ENCODE measurements around the gene HOXC12.

DNA sequence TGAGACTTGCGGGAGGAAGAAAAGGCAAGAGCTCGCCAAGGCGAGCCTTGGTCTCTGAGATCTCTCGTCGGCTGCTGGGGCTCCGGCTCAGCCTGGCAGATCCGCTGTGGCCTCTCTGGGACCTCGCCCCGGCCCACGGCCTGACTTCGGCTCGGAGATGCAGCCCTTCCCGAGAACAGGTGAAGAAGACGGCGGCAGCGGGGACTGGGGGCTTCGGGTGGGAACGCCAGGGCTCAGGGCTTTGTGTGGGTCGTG lies 39.2 kb downstream of the HOXC12 start:
- no peak for TF ChIP-seq TAF1 (IDR thresholded peaks at IDR 0.05; ENCODE audit: borderline replicate concordance, low read depth, low read length)
- TF ChIP-seq, protein P1, sequence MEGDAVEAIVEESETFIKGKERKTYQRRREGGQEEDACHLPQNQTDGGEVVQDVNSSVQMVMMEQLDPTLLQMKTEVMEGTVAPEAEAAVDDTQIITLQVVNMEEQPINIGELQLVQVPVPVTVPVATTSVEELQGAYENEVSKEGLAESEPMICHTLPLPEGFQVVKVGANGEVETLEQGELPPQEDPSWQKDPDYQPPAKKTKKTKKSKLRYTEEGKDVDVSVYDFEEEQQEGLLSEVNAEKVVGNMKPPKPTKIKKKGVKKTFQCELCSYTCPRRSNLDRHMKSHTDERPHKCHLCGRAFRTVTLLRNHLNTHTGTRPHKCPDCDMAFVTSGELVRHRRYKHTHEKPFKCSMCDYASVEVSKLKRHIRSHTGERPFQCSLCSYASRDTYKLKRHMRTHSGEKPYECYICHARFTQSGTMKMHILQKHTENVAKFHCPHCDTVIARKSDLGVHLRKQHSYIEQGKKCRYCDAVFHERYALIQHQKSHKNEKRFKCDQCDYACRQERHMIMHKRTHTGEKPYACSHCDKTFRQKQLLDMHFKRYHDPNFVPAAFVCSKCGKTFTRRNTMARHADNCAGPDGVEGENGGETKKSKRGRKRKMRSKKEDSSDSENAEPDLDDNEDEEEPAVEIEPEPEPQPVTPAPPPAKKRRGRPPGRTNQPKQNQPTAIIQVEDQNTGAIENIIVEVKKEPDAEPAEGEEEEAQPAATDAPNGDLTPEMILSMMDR (IDR thresholded peaks at IDR 0.05): no peak
- TF ChIP-seq EP300 (IDR thresholded peaks at IDR 0.05; ENCODE audit: borderline replicate concordance in 1 of 2, low read depth in 1 of 2, low read length in 1 of 2): no peak
- TF ChIP-seq, protein P2, sequence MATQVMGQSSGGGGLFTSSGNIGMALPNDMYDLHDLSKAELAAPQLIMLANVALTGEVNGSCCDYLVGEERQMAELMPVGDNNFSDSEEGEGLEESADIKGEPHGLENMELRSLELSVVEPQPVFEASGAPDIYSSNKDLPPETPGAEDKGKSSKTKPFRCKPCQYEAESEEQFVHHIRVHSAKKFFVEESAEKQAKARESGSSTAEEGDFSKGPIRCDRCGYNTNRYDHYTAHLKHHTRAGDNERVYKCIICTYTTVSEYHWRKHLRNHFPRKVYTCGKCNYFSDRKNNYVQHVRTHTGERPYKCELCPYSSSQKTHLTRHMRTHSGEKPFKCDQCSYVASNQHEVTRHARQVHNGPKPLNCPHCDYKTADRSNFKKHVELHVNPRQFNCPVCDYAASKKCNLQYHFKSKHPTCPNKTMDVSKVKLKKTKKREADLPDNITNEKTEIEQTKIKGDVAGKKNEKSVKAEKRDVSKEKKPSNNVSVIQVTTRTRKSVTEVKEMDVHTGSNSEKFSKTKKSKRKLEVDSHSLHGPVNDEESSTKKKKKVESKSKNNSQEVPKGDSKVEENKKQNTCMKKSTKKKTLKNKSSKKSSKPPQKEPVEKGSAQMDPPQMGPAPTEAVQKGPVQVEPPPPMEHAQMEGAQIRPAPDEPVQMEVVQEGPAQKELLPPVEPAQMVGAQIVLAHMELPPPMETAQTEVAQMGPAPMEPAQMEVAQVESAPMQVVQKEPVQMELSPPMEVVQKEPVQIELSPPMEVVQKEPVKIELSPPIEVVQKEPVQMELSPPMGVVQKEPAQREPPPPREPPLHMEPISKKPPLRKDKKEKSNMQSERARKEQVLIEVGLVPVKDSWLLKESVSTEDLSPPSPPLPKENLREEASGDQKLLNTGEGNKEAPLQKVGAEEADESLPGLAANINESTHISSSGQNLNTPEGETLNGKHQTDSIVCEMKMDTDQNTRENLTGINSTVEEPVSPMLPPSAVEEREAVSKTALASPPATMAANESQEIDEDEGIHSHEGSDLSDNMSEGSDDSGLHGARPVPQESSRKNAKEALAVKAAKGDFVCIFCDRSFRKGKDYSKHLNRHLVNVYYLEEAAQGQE (IDR thresholded peaks at IDR 0.05; ENCODE audit: low read depth, low read length): no peak
- TF ChIP-seq, protein P3, sequence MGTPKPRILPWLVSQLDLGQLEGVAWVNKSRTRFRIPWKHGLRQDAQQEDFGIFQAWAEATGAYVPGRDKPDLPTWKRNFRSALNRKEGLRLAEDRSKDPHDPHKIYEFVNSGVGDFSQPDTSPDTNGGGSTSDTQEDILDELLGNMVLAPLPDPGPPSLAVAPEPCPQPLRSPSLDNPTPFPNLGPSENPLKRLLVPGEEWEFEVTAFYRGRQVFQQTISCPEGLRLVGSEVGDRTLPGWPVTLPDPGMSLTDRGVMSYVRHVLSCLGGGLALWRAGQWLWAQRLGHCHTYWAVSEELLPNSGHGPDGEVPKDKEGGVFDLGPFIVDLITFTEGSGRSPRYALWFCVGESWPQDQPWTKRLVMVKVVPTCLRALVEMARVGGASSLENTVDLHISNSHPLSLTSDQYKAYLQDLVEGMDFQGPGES (IDR thresholded peaks at IDR 0.05; ENCODE audit: low read depth, low read length): no peak
- TF ChIP-seq ELF1 (IDR thresholded peaks at IDR 0.05): no peak
- TF ChIP-seq SMC3 (IDR thresholded peaks at IDR 0.05; ENCODE audit: low read depth, low read length): no peak
- no peak for TF ChIP-seq TCF12 (IDR thresholded peaks at IDR 0.05)
- TF ChIP-seq POLR2AphosphoS5 (IDR thresholded peaks at IDR 0.05; ENCODE audit: low read depth, low read length): no peak
- TF ChIP-seq GABPA (IDR thresholded peaks at IDR 0.05; ENCODE audit: low read depth): no peak
- TF ChIP-seq, protein P4, sequence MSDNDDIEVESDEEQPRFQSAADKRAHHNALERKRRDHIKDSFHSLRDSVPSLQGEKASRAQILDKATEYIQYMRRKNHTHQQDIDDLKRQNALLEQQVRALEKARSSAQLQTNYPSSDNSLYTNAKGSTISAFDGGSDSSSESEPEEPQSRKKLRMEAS (IDR thresholded peaks at IDR 0.05; ENCODE audit: low read depth): no peak
- no peak for TF ChIP-seq TEAD4 (IDR thresholded peaks at IDR 0.05; ENCODE audit: borderline replicate concordance, insufficient read depth)
- TF ChIP-seq, protein P5, sequence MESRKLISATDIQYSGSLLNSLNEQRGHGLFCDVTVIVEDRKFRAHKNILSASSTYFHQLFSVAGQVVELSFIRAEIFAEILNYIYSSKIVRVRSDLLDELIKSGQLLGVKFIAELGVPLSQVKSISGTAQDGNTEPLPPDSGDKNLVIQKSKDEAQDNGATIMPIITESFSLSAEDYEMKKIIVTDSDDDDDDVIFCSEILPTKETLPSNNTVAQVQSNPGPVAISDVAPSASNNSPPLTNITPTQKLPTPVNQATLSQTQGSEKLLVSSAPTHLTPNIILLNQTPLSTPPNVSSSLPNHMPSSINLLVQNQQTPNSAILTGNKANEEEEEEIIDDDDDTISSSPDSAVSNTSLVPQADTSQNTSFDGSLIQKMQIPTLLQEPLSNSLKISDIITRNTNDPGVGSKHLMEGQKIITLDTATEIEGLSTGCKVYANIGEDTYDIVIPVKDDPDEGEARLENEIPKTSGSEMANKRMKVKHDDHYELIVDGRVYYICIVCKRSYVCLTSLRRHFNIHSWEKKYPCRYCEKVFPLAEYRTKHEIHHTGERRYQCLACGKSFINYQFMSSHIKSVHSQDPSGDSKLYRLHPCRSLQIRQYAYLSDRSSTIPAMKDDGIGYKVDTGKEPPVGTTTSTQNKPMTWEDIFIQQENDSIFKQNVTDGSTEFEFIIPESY (IDR thresholded peaks at IDR 0.05; ENCODE audit: borderline replicate concordance, low read depth): no peak
- TF ChIP-seq RAD21 (IDR thresholded peaks at IDR 0.05; ENCODE audit: low read length): no peak
